ENCODE results near the gene EMILIN1. TPM values are rescaled to one million over a fixed set of nuclear protein-coding genes. Genes with fewer than 3 reads are reported as not detected.

The EMILIN1 gene
- total and polyA plus RNA-seq, 10 of the 15 experiments (the other 5 are each of a cell fraction or from before 2014, with no cell fraction given), result 0.01 to 2.3 (median 1.2) TPM; not detected in 2

DNA sequence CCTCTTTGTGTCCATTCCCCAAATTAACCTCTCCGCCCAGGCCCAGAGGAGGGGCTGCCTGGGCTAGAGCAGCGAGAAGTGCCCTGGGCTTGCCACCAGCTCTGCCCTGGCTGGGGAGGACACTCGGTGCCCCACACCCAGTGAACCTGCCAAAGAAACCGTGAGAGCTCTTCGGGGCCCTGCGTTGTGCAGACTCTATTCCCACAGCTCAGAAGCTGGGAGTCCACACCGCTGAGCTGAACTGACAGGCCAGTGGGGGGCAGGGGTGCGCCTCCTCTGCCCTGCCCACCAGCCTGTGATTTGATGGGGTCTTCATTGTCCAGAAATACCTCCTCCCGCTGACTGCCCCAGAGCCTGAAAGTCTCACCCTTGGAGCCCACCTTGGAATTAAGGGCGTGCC, 21.6 kb downstream of the EMILIN1 start:
- no peaks in the 10 kb centered on the region for H3K9me3 ChIP-seq (replicated peaks; ENCODE audit: control insufficient read depth, insufficient read depth, low read length)
- no peak for ATAC-seq
- WGBS (ENCODE audit: insufficient coverage, insufficient replicate concordance, low lambda C conversion rate, missing lambda C conversion rate), result 56% methylated on average over 10 of the region's 10 CpGs
- ChIA-PET POLR2A (no interaction called here), SMC1A (ENCODE audit: uncharacterized antibody, unreplicated experiment) (interaction anchor here (1.1 to 4.7 kb wide), 5 partner anchors 12 to 198 kb away, joined by 3 to 19 read pairs (median 4); no protein-coding TSS in a partner anchor), RAD21 (ENCODE audit: unreplicated experiment) (interaction anchor here (0.7 to 4.4 kb wide), 6 partner anchors 12 to 203 kb away, joined by 3 to 39 read pairs (median 8); partner anchors contain the start of gene KHK), CTCF (interaction anchor here (0.7 to 9.3 kb wide), 11 partner anchors 22 to 584 kb away, joined by 3 to 132 read pairs (median 4); partner anchors contain the start of genes PREB and TRIM54)
- no peak for DNase-seq (ENCODE audit: low read depth, low spot score)
- H3K4me2 ChIP-seq (ENCODE audit: control insufficient read depth, insufficient read depth), result no peak overlapping the region
- no peaks in the 10 kb centered on the region; the same call in 1 of the 2 replicates for H3K4me1 ChIP-seq (ENCODE audit: control insufficient read depth, insufficient read depth, low read length)
- no peaks in the 10 kb centered on the region for H3K79me2 ChIP-seq (ENCODE audit: control insufficient read depth, insufficient read depth, low read length)
- H2AFZ ChIP-seq (ENCODE audit: control insufficient read depth, low read depth, low read length), result no peak overlapping the region
- intact Hi-C loops (cut with micrococcal nuclease; ENCODE audit: unreplicated experiment) (no loop called here), in situ Hi-C loops (cut with MboI) (no loop called here)
- H3K9ac ChIP-seq (ENCODE audit: control insufficient read depth, insufficient read depth, low read length), result no peak overlapping the region
- H3K4me3 ChIP-seq, result no peak overlapping the region
- no peaks in the 10 kb centered on the region; a peak in 1 of 4 replicates for H3K36me3 ChIP-seq (ENCODE audit: control insufficient read depth in 2 of 2, insufficient read depth in 2 of 2, low read length in 1 of 2)
- H4K20me1 ChIP-seq (ENCODE audit: control insufficient read depth, insufficient read depth), result no peaks in the 10 kb centered on the region
- BruUV-seq (replicated peaks), result no TSS peak
- no peak for FAIRE-seq
- no peak overlapping the region for H3K27ac ChIP-seq (ENCODE audit: control insufficient read depth, insufficient read depth)
- H3K27me3 ChIP-seq (replicated peaks in 1 of 2; ENCODE audit: control insufficient read depth in 2 of 2, insufficient read depth in 2 of 2, low read length in 1 of 2), result no peaks in the 10 kb centered on the region
- TF ChIP-seq ATF7 (IDR thresholded peaks at IDR 0.05; ENCODE audit: low read depth), result no peak
- TF ChIP-seq, protein P1, sequence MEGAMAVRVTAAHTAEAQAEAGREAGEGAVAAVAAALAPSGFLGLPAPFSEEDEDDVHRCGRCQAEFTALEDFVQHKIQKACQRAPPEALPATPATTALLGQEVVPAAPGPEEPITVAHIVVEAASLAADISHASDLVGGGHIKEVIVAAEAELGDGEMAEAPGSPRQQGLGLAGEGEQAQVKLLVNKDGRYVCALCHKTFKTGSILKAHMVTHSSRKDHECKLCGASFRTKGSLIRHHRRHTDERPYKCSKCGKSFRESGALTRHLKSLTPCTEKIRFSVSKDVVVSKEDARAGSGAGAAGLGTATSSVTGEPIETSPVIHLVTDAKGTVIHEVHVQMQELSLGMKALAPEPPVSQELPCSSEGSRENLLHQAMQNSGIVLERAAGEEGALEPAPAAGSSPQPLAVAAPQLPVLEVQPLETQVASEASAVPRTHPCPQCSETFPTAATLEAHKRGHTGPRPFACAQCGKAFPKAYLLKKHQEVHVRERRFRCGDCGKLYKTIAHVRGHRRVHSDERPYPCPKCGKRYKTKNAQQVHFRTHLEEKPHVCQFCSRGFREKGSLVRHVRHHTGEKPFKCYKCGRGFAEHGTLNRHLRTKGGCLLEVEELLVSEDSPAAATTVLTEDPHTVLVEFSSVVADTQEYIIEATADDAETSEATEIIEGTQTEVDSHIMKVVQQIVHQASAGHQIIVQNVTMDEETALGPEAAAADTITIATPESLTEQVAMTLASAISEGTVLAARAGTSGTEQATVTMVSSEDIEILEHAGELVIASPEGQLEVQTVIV (IDR thresholded peaks at IDR 0.05; ENCODE audit: borderline replicate concordance, partially characterized antibody), result no peak
- no peak for TF ChIP-seq EED (IDR thresholded peaks at IDR 0.05; ENCODE audit: low read depth)
- TF ChIP-seq, protein P2, sequence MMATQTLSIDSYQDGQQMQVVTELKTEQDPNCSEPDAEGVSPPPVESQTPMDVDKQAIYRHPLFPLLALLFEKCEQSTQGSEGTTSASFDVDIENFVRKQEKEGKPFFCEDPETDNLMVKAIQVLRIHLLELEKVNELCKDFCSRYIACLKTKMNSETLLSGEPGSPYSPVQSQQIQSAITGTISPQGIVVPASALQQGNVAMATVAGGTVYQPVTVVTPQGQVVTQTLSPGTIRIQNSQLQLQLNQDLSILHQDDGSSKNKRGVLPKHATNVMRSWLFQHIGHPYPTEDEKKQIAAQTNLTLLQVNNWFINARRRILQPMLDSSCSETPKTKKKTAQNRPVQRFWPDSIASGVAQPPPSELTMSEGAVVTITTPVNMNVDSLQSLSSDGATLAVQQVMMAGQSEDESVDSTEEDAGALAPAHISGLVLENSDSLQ (IDR thresholded peaks at IDR 0.05), result no peak
- TF ChIP-seq HDAC2 (IDR thresholded peaks at IDR 0.05), result no peak
- TF ChIP-seq RBBP5 (conservative IDR thresholded peaks at IDR 0.05), result no peak
- no peak for TF ChIP-seq ZNF622 (IDR thresholded peaks at IDR 0.05)
- TF ChIP-seq TCF7 (IDR thresholded peaks at IDR 0.05; ENCODE audit: borderline replicate concordance), result no peak
- no peak for TF ChIP-seq NFIC (IDR thresholded peaks at IDR 0.05; ENCODE audit: low read depth, low read length)
- TF ChIP-seq POU2F2 (IDR thresholded peaks at IDR 0.05; ENCODE audit: borderline replicate concordance, low read depth, low read length), result no peak
- no peak for TF ChIP-seq POLR2AphosphoS2 (IDR thresholded peaks at IDR 0.05; ENCODE audit: low read depth, low read length)
- TF ChIP-seq ZZZ3 (IDR thresholded peaks at IDR 0.05; ENCODE audit: control insufficient read depth, insufficient read length, low read depth), result no peak
- no peak for TF ChIP-seq TBL1XR1 (IDR thresholded peaks at IDR 0.05; ENCODE audit: low read depth, low read length)
- TF ChIP-seq, protein P3, sequence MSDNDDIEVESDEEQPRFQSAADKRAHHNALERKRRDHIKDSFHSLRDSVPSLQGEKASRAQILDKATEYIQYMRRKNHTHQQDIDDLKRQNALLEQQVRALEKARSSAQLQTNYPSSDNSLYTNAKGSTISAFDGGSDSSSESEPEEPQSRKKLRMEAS (IDR thresholded peaks at IDR 0.05; ENCODE audit: low read depth, low read length), result no peak
- no peak for TF ChIP-seq MXI1 (IDR thresholded peaks at IDR 0.05; ENCODE audit: low read depth, low read length)
- no peak for TF ChIP-seq SPI1 (IDR thresholded peaks at IDR 0.05; ENCODE audit: borderline replicate concordance, insufficient read depth, low read depth, low read length)
- no peak for TF ChIP-seq ESRRA (IDR thresholded peaks at IDR 0.05; ENCODE audit: low read length)
- TF ChIP-seq, protein P4, sequence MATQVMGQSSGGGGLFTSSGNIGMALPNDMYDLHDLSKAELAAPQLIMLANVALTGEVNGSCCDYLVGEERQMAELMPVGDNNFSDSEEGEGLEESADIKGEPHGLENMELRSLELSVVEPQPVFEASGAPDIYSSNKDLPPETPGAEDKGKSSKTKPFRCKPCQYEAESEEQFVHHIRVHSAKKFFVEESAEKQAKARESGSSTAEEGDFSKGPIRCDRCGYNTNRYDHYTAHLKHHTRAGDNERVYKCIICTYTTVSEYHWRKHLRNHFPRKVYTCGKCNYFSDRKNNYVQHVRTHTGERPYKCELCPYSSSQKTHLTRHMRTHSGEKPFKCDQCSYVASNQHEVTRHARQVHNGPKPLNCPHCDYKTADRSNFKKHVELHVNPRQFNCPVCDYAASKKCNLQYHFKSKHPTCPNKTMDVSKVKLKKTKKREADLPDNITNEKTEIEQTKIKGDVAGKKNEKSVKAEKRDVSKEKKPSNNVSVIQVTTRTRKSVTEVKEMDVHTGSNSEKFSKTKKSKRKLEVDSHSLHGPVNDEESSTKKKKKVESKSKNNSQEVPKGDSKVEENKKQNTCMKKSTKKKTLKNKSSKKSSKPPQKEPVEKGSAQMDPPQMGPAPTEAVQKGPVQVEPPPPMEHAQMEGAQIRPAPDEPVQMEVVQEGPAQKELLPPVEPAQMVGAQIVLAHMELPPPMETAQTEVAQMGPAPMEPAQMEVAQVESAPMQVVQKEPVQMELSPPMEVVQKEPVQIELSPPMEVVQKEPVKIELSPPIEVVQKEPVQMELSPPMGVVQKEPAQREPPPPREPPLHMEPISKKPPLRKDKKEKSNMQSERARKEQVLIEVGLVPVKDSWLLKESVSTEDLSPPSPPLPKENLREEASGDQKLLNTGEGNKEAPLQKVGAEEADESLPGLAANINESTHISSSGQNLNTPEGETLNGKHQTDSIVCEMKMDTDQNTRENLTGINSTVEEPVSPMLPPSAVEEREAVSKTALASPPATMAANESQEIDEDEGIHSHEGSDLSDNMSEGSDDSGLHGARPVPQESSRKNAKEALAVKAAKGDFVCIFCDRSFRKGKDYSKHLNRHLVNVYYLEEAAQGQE (IDR thresholded peaks at IDR 0.05; ENCODE audit: low read depth, low read length), result no peak

All from GM12878 (cell line).